A549 (cell line): ENCODE results near the gene KLK10.

Experiments used
- POLR2A ChIP-seq: IDR thresholded peaks from 2 replicates; pipeline ENCODE4 v1.6.1; 2012; ENCODE audit warnings: mild to moderate bottlenecking, low read length
- TF ChIP-seq, protein P1 (sequence below): IDR thresholded peaks from 2 replicates; pipeline ENCODE4 v1.6.1; 2012
- TF ChIP-seq, protein P2 (sequence below): fragments of >200 bp; sonication (Bioruptor Twin); formaldehyde crosslinking; IDR thresholded peaks from 3 replicates; pipeline ENCODE4 v1.5.1; 2016

DNA sequence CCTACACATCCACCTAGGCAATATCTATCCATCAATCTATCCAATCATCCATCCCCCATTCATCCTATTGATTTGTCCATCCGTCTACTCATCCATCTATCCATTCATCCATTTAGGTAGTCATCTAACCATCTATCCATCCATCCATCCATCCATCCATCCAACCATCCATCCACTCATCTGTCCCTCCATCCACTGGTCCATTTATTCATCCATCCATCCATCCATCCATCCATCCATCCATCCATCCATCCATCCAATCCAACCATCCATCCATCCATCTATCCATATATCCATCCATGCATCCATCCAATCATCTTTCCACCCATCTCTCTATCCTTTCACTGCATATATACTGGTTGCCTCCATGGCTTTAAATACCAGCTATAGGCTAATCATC, 41.5 kb upstream of the KLK10 start:
- TF ChIP-seq, protein P1, sequence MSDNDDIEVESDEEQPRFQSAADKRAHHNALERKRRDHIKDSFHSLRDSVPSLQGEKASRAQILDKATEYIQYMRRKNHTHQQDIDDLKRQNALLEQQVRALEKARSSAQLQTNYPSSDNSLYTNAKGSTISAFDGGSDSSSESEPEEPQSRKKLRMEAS, result no peak
- no peak for TF ChIP-seq POLR2A
- TF ChIP-seq, protein P2, sequence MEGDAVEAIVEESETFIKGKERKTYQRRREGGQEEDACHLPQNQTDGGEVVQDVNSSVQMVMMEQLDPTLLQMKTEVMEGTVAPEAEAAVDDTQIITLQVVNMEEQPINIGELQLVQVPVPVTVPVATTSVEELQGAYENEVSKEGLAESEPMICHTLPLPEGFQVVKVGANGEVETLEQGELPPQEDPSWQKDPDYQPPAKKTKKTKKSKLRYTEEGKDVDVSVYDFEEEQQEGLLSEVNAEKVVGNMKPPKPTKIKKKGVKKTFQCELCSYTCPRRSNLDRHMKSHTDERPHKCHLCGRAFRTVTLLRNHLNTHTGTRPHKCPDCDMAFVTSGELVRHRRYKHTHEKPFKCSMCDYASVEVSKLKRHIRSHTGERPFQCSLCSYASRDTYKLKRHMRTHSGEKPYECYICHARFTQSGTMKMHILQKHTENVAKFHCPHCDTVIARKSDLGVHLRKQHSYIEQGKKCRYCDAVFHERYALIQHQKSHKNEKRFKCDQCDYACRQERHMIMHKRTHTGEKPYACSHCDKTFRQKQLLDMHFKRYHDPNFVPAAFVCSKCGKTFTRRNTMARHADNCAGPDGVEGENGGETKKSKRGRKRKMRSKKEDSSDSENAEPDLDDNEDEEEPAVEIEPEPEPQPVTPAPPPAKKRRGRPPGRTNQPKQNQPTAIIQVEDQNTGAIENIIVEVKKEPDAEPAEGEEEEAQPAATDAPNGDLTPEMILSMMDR, result no peak
